ENCODE results near the gene SLC12A7.

Gene SLC12A7

DNA sequence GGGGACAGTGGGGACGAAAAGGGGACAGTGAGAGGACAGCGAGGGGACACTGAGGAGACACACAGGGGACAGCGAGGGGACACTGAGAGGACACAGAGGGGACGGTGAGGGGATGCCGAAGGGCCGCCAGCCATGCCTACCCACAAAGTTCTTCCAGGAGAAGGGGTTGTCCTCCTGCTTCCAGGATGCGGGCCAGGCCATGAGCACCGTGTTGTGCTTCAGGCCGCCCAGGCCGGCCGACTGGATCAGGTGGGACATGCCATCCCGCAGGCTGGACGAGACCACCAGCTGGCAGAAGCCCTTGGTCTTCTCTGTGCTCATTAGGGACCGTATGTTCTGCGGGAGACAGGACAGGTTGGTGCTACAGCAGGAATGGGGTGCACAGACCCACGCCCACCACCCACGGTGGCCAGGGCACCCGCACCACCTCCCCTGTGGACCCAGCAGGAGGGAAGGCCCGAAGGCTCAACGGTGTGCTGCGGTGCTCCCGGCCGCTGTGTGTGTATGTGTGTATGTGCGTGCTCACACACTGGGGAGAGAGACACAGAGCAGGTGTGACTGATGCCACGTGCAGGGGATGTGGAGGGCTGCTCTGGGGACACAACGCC, 46.6 kb downstream of the SLC12A7 start:
- TF ChIP-seq TAF1 (IDR thresholded peaks at IDR 0.05; ENCODE audit: borderline replicate concordance, insufficient read depth, low read length) (no peak), FOXP2 (optimal IDR thresholded peaks at IDR 0.05; ENCODE audit: borderline replicate concordance, extremely low read depth, extremely low read length, insufficient read depth) (no peak), SIN3A (IDR thresholded peaks at IDR 0.05; ENCODE audit: borderline replicate concordance, insufficient read depth, low read length) (no peak), REST (IDR thresholded peaks at IDR 0.05; ENCODE audit: insufficient read depth in 1 of 2, low read depth in 2 of 2, low read length in 2 of 2) (no peak), POLR2AphosphoS5 (IDR thresholded peaks at IDR 0.05; ENCODE audit: low read depth, low read length) (no peak)

DNA sequence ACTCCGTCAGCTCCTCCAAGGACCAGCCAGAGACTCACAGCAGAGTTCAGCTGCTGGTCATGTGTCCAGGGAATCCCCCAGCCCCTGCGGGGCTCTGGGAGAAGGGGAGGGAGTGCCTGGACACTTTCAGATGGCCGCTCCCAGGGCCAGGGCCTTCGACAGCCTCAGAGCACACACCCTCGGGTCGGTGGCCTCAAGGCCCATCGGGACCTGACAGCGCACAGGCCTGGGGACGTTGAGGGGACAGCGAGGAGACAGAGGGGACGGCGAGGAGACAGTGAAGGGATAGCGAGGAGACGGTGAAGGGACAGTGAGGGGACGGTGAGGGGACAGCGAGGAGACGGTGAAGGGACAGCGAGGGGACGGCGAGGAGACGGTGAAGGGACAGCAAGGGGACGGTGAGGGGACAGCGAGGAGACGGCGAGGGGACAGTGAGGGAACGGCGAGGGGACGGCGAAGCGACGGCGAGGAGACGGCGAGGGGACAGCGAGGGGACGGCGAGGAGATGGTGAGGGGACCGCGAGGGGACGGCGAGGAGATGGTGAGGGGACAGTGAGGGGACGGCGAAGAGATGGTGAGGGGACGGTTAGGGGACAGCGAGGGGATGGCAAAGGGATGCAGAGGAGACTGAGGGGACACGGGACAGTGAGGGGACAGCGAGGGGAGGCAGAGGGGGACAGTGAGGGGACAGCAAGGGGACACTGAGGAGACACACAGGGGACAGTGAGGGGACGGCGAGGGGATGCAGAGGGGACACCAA, 47.3 kb downstream of the SLC12A7 start:
- no peak for TF ChIP-seq REST (IDR thresholded peaks at IDR 0.05; ENCODE audit: insufficient read depth in 1 of 2, low read depth in 2 of 2, low read length in 2 of 2)
- TF ChIP-seq TAF1 (IDR thresholded peaks at IDR 0.05; ENCODE audit: borderline replicate concordance, insufficient read depth, low read length): no peak
- no peak for TF ChIP-seq SIN3A (IDR thresholded peaks at IDR 0.05; ENCODE audit: borderline replicate concordance, insufficient read depth, low read length)
- TF ChIP-seq POLR2AphosphoS5 (IDR thresholded peaks at IDR 0.05; ENCODE audit: low read depth, low read length): no peak
- no peak for TF ChIP-seq FOXP2 (optimal IDR thresholded peaks at IDR 0.05; ENCODE audit: borderline replicate concordance, extremely low read depth, extremely low read length, insufficient read depth)

- TF ChIP-seq TAF1 (IDR thresholded peaks at IDR 0.05; ENCODE audit: borderline replicate concordance, insufficient read depth, low read length): no peak
- TF ChIP-seq SIN3A (IDR thresholded peaks at IDR 0.05; ENCODE audit: borderline replicate concordance, insufficient read depth, low read length): no peak
- TF ChIP-seq FOXP2 (optimal IDR thresholded peaks at IDR 0.05; ENCODE audit: borderline replicate concordance, extremely low read depth, extremely low read length, insufficient read depth): no peak
- TF ChIP-seq REST (IDR thresholded peaks at IDR 0.05; ENCODE audit: insufficient read depth in 1 of 2, low read depth in 2 of 2, low read length in 2 of 2): no peak
- no peak for TF ChIP-seq POLR2AphosphoS5 (IDR thresholded peaks at IDR 0.05; ENCODE audit: low read depth, low read length)
Observed at GRCh38 chr5:1063661-1064382, 48.0 kb downstream of the SLC12A7 start.

DNA sequence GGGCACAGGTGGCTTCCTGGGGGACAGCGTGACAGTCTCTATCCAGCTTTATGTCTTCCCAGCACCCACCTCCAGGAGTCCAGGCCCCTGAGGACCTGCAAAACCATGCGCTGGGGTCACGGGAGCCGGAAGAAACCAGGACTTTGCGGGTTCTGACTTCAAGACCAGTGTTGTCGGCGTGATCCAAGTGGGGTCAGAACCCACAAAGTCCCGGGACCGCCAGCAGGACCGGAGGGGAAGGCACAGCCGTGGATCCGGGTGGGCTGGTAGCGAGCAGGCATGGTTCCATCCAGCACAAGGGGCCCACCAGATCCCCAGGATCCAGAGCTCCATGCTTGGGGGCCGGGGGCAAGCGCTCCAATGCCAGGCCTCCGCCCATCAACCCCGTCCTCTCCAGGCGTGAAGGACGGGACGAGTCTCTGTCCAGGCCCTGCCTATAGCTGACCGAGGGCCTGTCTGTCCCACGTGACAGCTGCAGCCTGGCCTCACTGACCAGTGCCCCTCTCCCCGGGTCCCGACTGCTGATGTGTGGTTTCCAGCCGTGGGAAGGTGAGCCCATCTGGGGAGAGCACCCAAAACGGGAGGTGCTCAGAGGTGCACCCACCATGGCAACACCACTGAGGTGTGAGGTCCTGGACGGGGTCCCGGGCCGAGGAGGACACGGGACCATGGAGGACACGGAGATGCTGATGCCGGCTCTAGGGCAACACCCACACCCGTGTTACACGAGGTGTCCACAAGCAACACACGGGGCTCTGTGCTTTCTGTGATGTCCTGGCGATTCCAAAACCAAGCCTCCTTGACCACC, 48.9 kb downstream of the SLC12A7 start:
- TF ChIP-seq TAF1 (IDR thresholded peaks at IDR 0.05; ENCODE audit: borderline replicate concordance, insufficient read depth, low read length) (no peak), REST (IDR thresholded peaks at IDR 0.05; ENCODE audit: insufficient read depth in 1 of 2, low read depth in 2 of 2, low read length in 2 of 2) (no peak), SIN3A (IDR thresholded peaks at IDR 0.05; ENCODE audit: borderline replicate concordance, insufficient read depth, low read length) (no peak), POLR2AphosphoS5 (IDR thresholded peaks at IDR 0.05; ENCODE audit: low read depth, low read length) (no peak), FOXP2 (optimal IDR thresholded peaks at IDR 0.05; ENCODE audit: borderline replicate concordance, extremely low read depth, extremely low read length, insufficient read depth) (no peak)

Measured in PFSK-1 (cell line).